ENCODE measurements around the gene LRCOL1. TPM values are rescaled to one million over a fixed set of nuclear protein-coding genes. Genes with fewer than 3 reads are reported as not detected.
A peak's percentile ranks its signal among the peaks of the same experiment; 100 is the strongest.
"Not testable (repeated sequence)": the region's sequence is repeated elsewhere in the genome, so short reads cannot be mapped to it uniquely, and the experiment has no call there.

Gene LRCOL1
- total RNA-seq, 1 experiment from 2014 or later: 0.24 TPM

DNA sequence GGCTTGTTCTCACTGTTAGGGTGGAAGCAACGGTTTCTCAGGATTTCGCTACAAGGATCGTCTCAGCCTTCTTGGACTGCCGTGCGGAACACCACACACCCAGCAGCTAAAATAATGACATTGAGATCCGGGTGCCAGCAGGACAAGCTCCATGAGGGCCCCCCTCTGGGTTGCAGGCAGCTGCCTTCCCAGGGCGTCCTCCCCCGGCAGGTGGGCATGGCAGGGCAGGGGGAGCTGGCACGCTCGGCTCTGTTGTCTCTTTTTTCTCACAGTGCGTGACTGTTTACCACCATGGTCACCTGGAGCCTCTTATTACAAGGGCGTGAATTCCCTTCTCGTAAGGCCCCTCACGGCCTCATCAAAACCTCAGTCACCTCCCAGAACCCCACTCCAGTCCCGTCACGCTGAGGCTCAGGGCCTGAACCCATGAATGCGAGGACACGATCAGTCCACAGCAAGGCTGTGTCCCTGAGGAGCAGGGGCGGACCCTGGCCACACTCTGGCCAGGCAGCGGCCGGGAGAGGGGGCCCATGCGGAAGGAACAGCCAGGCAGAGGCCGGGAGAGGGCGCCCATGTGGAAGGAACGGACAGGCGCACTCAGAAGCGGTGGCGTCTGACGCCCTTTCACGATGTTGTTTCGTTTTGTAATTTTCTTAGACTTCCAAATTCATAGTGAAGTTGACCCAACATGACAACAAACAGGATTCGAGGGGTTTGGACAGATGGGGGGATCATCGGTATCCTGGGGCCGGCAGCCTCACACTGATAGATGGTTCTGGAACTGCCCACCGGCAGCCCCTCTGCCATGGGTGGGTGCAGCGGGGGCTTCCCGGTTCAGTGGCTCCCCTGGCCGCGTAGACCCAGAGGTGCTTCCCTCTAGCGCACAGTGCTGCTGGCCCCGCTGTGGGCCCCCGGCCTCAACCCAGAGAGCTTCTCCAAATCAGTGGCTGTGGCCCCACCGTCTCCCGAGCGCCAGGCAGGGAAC lies 10.0 kb downstream of the LRCOL1 start:
- peak overlapping the region; percentile 50 for H3K4me3 Mint-ChIP-seq
- ChIA-PET POLR2A (interaction anchor here (0.6 kb wide), 1 partner anchor 36 kb away, joined by 6 read pairs; no protein-coding TSS in a partner anchor), CTCF (interaction anchor here (0.6 to 3.1 kb wide), 11 partner anchors 9 to 150 kb away, joined by 3 to 28 read pairs (median 4); partner anchors contain the start of genes LRCOL1 and P2RX2)
- H3K4me1 Mint-ChIP-seq: peaks cover 18% of the 10 kb centered on the region; the same call in 1 of the 2 replicates
- TF ChIP-seq SP1 (CRISPR knock-in tag; conservative IDR thresholded peaks at IDR 0.05) (peak; percentile 52), ZNF423 (CRISPR knock-in tag; IDR thresholded peaks at IDR 0.05) (no peak), CTCF (IDR thresholded peaks at IDR 0.05) (no peak), CREB1 (CRISPR knock-in tag; IDR thresholded peaks at IDR 0.05) (no peak)
- TF ChIP-seq, protein P1, sequence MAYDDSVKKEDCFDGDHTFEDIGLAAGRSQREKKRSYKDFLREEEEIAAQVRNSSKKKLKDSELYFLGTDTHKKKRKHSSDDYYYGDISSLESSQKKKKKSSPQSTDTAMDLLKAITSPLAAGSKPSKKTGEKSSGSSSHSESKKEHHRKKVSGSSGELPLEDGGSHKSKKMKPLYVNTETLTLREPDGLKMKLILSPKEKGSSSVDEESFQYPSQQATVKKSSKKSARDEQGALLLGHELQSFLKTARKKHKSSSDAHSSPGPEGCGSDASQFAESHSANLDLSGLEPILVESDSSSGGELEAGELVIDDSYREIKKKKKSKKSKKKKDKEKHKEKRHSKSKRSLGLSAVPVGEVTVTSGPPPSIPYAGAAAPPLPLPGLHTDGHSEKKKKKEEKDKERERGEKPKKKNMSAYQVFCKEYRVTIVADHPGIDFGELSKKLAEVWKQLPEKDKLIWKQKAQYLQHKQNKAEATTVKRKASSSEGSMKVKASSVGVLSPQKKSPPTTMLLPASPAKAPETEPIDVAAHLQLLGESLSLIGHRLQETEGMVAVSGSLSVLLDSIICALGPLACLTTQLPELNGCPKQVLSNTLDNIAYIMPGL (CRISPR knock-in tag; IDR thresholded peaks at IDR 0.05): 0 out of 2 replicates have a peak, but pooled peaks have one; percentile 54
- TF ChIP-seq, protein P2, sequence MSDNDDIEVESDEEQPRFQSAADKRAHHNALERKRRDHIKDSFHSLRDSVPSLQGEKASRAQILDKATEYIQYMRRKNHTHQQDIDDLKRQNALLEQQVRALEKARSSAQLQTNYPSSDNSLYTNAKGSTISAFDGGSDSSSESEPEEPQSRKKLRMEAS (CRISPR knock-in tag; IDR thresholded peaks at IDR 0.05): peak; percentile 51
- peaks cover 81% of the 10 kb centered on the region for H3K27me3 Mint-ChIP-seq (ENCODE audit: low read depth)
- peak; percentile 73 for ATAC-seq
- H3K9me3 Mint-ChIP-seq: peaks cover 5% of the 10 kb centered on the region
- no peaks in the 10 kb centered on the region for H3K36me3 Mint-ChIP-seq
- DNase-seq (ENCODE audit: low spot score): peak; percentile 78
- no peak overlapping the region for H3K27ac Mint-ChIP-seq

GRCh38 chr12:132599502-132599901 lies 10.9 kb downstream of the LRCOL1 start:
- CTCF ChIA-PET: interaction anchor here (0.6 to 3.1 kb wide), 7 partner anchors 10 to 40 kb away, joined by 3 to 28 read pairs (median 11); partner anchors contain the start of genes LRCOL1 and P2RX2
- POLR2A ChIA-PET: interaction anchor here (0.6 to 0.8 kb wide), 2 partner anchors 12 to 72 kb away, joined by 3 read pairs; no protein-coding TSS in a partner anchor
- H3K36me3 Mint-ChIP-seq; H3K27ac Mint-ChIP-seq; ATAC-seq; DNase-seq (ENCODE audit: low spot score); H3K9me3 Mint-ChIP-seq: not testable (repeated sequence)
- Mint-ChIP-seq H3K27me3 (ENCODE audit: low read depth) (peaks cover 80% of the 10 kb centered on the region), H3K4me3 (peak overlapping the region; percentile 50), H3K4me1 (peaks cover 18% of the 10 kb centered on the region; the same call in 1 of the 2 replicates)

- peak overlapping the region; percentile 61 for H3K4me3 Mint-ChIP-seq
- ATAC-seq (no peak), DNase-seq (ENCODE audit: low spot score) (peak; percentile 23)
- TF ChIP-seq ARID4B (CRISPR knock-in tag; IDR thresholded peaks at IDR 0.05; ENCODE audit: borderline replicate concordance): no peak
- TF ChIP-seq GTF2I (CRISPR knock-in tag; conservative IDR thresholded peaks at IDR 0.05): 0 out of 2 replicates have a peak, but pooled peaks have one; percentile 36
- no peak for TF ChIP-seq NFE2L1 (CRISPR knock-in tag; IDR thresholded peaks at IDR 0.05)
- no peak for TF ChIP-seq ZNF396 (CRISPR knock-in tag; IDR thresholded peaks at IDR 0.05; ENCODE audit: borderline replicate concordance)
- TF ChIP-seq TCF7 (CRISPR knock-in tag; IDR thresholded peaks at IDR 0.05; ENCODE audit: low read depth): no peak
- 0 out of 2 replicates have a peak, but pooled peaks have one; percentile 77 for TF ChIP-seq ZNF512 (CRISPR knock-in tag; IDR thresholded peaks at IDR 0.05; ENCODE audit: borderline replicate concordance)
- peaks cover 89% of the 10 kb centered on the region for H3K27me3 Mint-ChIP-seq (ENCODE audit: low read depth)
- POLR2A ChIA-PET: no interaction called here
- peaks cover 14% of the 10 kb centered on the region; the same call in 1 of the 2 replicates for H3K4me1 Mint-ChIP-seq
- H3K36me3 Mint-ChIP-seq: no peaks in the 10 kb centered on the region
- H3K27ac Mint-ChIP-seq: peak overlapping the region; percentile 66
- CTCF ChIA-PET: no interaction called here
- H3K9me3 Mint-ChIP-seq: peaks cover 5% of the 10 kb centered on the region
Measured at GRCh38 chr12:132597333-132598316, 12.8 kb downstream of the LRCOL1 start.
